Measurements from ENCODE around the gene BRIP1. TPM values are rescaled to one million over a fixed set of nuclear protein-coding genes. Genes with fewer than 3 reads are reported as not detected.

BRIP1 gene
- total and polyA plus RNA-seq, 2 experiments from 2014 or later = 8.0 to 23.1 TPM

GRCh38 chr17:61761827-61762226, 101.5 kb downstream of the BRIP1 start (continued):
- TF ChIP-seq ZNF462 (CRISPR knock-in tag; IDR thresholded peaks at IDR 0.05) (no peak), JUNB (IDR thresholded peaks at IDR 0.05; ENCODE audit: unreplicated experiment) (no peak), EZH2 (IDR thresholded peaks at IDR 0.05; ENCODE audit: low read depth, unreplicated experiment) (no peak), STAT1 (IDR thresholded peaks at IDR 0.05; ENCODE audit: unreplicated experiment) (no peak)

- H3K9me3 Mint-ChIP-seq = no peaks in the 10 kb centered on the region
- Histone ChIP-seq H3K27me3 (ENCODE audit: insufficient read depth) (no peaks in the 10 kb centered on the region), H3K4me2 (no peak overlapping the region), H3F3A (replicated peaks; ENCODE audit: low read depth) (no peaks in the 10 kb centered on the region), H3K36me3 (ENCODE audit: insufficient read depth) (no peaks in the 10 kb centered on the region), H3K27ac (ENCODE audit: low read depth) (no peak overlapping the region), H3K4me1 (ENCODE audit: insufficient read depth) (peaks cover 2% of the 10 kb centered on the region), H3K9me2 (ENCODE audit: insufficient read depth) (no peaks in the 10 kb centered on the region), H3K4me3 (no peak overlapping the region), H2AFZ (no peak overlapping the region), H4K20me1 (replicated peaks; ENCODE audit: insufficient read depth) (no peaks in the 10 kb centered on the region), H3K79me2 (replicated peaks; ENCODE audit: insufficient read depth) (no peaks in the 10 kb centered on the region)
- no peaks in the 10 kb centered on the region for H3K27me3 Mint-ChIP-seq (ENCODE audit: insufficient read depth, low read depth, poor library complexity)
- H3K4me1 Mint-ChIP-seq = peaks cover 5% of the 10 kb centered on the region; the same call in 2 of the 3 replicates
- H3K4me3 Mint-ChIP-seq = no peak overlapping the region
- ATAC-seq (no peak), DNase-seq (ENCODE audit: low spot score) (no peak)
- peaks cover 40% of the 10 kb centered on the region for H3K36me3 Mint-ChIP-seq (ENCODE audit: low read depth)
- H3K27ac Mint-ChIP-seq = no peak overlapping the region
- TF ChIP-seq EZH2phosphoT487 (IDR thresholded peaks at IDR 0.05; ENCODE audit: unreplicated experiment) = no peak
- TF ChIP-seq REST (IDR thresholded peaks at IDR 0.05; ENCODE audit: unreplicated experiment) = no peak
- no peak for TF ChIP-seq ZNF114 (CRISPR knock-in tag; IDR thresholded peaks at IDR 0.05)
- TF ChIP-seq ETS1 (IDR thresholded peaks at IDR 0.05) = no peak
- TF ChIP-seq JUNB (IDR thresholded peaks at IDR 0.05; ENCODE audit: unreplicated experiment) = no peak
- no peak for TF ChIP-seq CTCF (conservative IDR thresholded peaks at IDR 0.05; ENCODE audit: low read depth in 2 of 2)
These were observed 104.0 kb downstream of the BRIP1 start for GRCh38 chr17:61759362-61759761.

Data from GM23338 (cell line).